ENCODE results near the gene TPCN1.

GRCh38 chr12:113224955-113225354 is 3.7 kb downstream of the TPCN1 start:
- TF ChIP-seq, protein P1, sequence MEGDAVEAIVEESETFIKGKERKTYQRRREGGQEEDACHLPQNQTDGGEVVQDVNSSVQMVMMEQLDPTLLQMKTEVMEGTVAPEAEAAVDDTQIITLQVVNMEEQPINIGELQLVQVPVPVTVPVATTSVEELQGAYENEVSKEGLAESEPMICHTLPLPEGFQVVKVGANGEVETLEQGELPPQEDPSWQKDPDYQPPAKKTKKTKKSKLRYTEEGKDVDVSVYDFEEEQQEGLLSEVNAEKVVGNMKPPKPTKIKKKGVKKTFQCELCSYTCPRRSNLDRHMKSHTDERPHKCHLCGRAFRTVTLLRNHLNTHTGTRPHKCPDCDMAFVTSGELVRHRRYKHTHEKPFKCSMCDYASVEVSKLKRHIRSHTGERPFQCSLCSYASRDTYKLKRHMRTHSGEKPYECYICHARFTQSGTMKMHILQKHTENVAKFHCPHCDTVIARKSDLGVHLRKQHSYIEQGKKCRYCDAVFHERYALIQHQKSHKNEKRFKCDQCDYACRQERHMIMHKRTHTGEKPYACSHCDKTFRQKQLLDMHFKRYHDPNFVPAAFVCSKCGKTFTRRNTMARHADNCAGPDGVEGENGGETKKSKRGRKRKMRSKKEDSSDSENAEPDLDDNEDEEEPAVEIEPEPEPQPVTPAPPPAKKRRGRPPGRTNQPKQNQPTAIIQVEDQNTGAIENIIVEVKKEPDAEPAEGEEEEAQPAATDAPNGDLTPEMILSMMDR (IDR thresholded peaks at IDR 0.05) = no peak
- no peak for TF ChIP-seq POLR2A (IDR thresholded peaks at IDR 0.05)
